Measurements from ENCODE around the gene CST6. TPM values are rescaled to one million over a fixed set of nuclear protein-coding genes. Genes with fewer than 3 reads are reported as not detected.

The CST6 gene
- total and polyA plus RNA-seq, 2 of the 13 experiments (the other 11 are each of a cell fraction or from before 2014, with no cell fraction given), result not detected

GRCh38 chr11:66059966-66060680 lies 48.3 kb downstream of the CST6 start:
- Histone ChIP-seq H3K4me2 (ENCODE audit: low read depth, low read length) (no peak overlapping the region), H3K79me2 (ENCODE audit: insufficient read depth, low read length) (peaks cover 5% of the 10 kb centered on the region), H4K20me1 (ENCODE audit: insufficient read depth, low read length) (no peaks in the 10 kb centered on the region), H3K9ac (ENCODE audit: insufficient read depth, low read depth, low read length) (no peak overlapping the region), H3K4me1 (ENCODE audit: insufficient read depth, low read length) (peaks cover 9% of the 10 kb centered on the region), H3K27ac (ENCODE audit: extremely low read length, insufficient read depth, low read length) (no peak overlapping the region), H3K4me3 (replicated peaks in 1 of 3; ENCODE audit: insufficient read depth in 1 of 3, low read depth in 2 of 3, low read length in 3 of 3) (no peak overlapping the region), H3K27me3 (ENCODE audit: control insufficient read depth in 1 of 2, insufficient read depth in 2 of 2, low read length in 2 of 2) (no peaks in the 10 kb centered on the region), H3K36me3 (replicated peaks in 1 of 2; ENCODE audit: control insufficient read depth in 1 of 2, insufficient read depth in 2 of 2, low read length in 2 of 2) (peaks cover 41 to 91% of the 10 kb centered on the region in 2 experiments), H3K9me3 (ENCODE audit: low read length) (no peaks in the 10 kb centered on the region), H2AFZ (ENCODE audit: low read length) (no peak overlapping the region)
- intact Hi-C loops (cut with micrococcal nuclease; ENCODE audit: unreplicated experiment) (no loop called here), in situ Hi-C loops (cut with HindIII; ENCODE audit: extremely low pct_ligation_motif_present, low pct_unique_long_range_greater_than_20kb) (no loop called here)
- ATAC-seq (no peak; the same call in 2 of the 3 replicates), DNase-seq (ENCODE audit: low spot score) (no peak), FAIRE-seq (no peak)
- 81% methylated on average over 7 of the region's 8 CpGs for WGBS (ENCODE audit: low lambda C conversion rate)
- ChIA-PET CTCF (ENCODE audit: low intra/inter-chr PET ratio, low total read pairs) (no interaction called here), POLR2A (interaction anchor here (0.7 to 1.8 kb wide), 2 partner anchors 8 to 15 kb away, joined by 3 to 5 read pairs; partner anchors contain the start of gene SF3B2)
- TF ChIP-seq ATF4 (CRISPR knock-in tag; IDR thresholded peaks at IDR 0.05) (no peak), MEF2D (CRISPR knock-in tag; IDR thresholded peaks at IDR 0.05) (no peak), ZNF512 (CRISPR knock-in tag; IDR thresholded peaks at IDR 0.05) (no peak)
- BruUV-seq (replicated peaks), result no TSS peak

GRCh38 chr11:66061268-66061667 lies 49.5 kb downstream of the CST6 start:
- Histone ChIP-seq H3K27me3 (ENCODE audit: control insufficient read depth in 1 of 2, insufficient read depth in 2 of 2, low read length in 2 of 2) (no peaks in the 10 kb centered on the region), H3K9ac (ENCODE audit: insufficient read depth, low read depth, low read length) (no peak overlapping the region), H3K27ac (ENCODE audit: extremely low read length, insufficient read depth, low read length) (no peak overlapping the region), H3K4me1 (ENCODE audit: insufficient read depth, low read length) (0 out of 2 replicates have a peak, but pooled peaks cover 3% of the 10 kb centered on the region), H3K36me3 (replicated peaks in 1 of 2; ENCODE audit: control insufficient read depth in 1 of 2, insufficient read depth in 2 of 2, low read length in 2 of 2) (peaks cover 36 to 89% of the 10 kb centered on the region in 2 experiments), H4K20me1 (ENCODE audit: insufficient read depth, low read length) (no peaks in the 10 kb centered on the region), H3K4me3 (replicated peaks in 1 of 3; ENCODE audit: insufficient read depth in 1 of 3, low read depth in 2 of 3, low read length in 3 of 3) (no peak overlapping the region), H3K79me2 (ENCODE audit: insufficient read depth, low read length) (peaks cover 2% of the 10 kb centered on the region), H3K4me2 (ENCODE audit: low read depth, low read length) (no peak overlapping the region), H3K9me3 (ENCODE audit: low read length) (no peaks in the 10 kb centered on the region), H2AFZ (ENCODE audit: low read length) (no peak overlapping the region)
- FAIRE-seq, result no peak
- CTCF ChIA-PET (ENCODE audit: low intra/inter-chr PET ratio, low total read pairs), result no interaction called here
- no TSS peak for BruUV-seq (replicated peaks)
- in situ Hi-C loops (cut with HindIII; ENCODE audit: extremely low pct_ligation_motif_present, low pct_unique_long_range_greater_than_20kb) (no loop called here), intact Hi-C loops (cut with micrococcal nuclease; ENCODE audit: unreplicated experiment) (no loop called here)
- no peak for DNase-seq (ENCODE audit: low spot score)
- WGBS (ENCODE audit: low lambda C conversion rate), result 98% methylated on average over 6 of the region's 6 CpGs
- POLR2A ChIA-PET, result no interaction called here
- no peak for TF ChIP-seq ARNT2 (CRISPR knock-in tag; IDR thresholded peaks at IDR 0.05; ENCODE audit: low read depth)
- TF ChIP-seq SKIL (CRISPR knock-in tag; IDR thresholded peaks at IDR 0.05; ENCODE audit: borderline replicate concordance), result no peak
- no peak for TF ChIP-seq SRF (IDR thresholded peaks at IDR 0.05; ENCODE audit: low read depth, low read length)
- TF ChIP-seq TRIM22 (IDR thresholded peaks at IDR 0.05), result no peak
- no peak for TF ChIP-seq CENPX (CRISPR knock-in tag; IDR thresholded peaks at IDR 0.05)
- ATAC-seq, result no peak

All from HepG2 (cell line).